K562 (cell line): ENCODE data around the gene WIPF2. TPM values are rescaled to one million over a fixed set of nuclear protein-coding genes. Genes with fewer than 3 reads are reported as not detected.

Source experiments
- ATAC-seq: fragments of 200-7000 bp; cut with Tn5 transposase; 3 replicates; pipeline ENCODE4 v1.9.1; 2020; ENCODE audit warnings: moderate library complexity
- BruUV-seq: library from RNA; stranded (reverse); fragments of 400-500 nt; replicated peaks from 2 replicates; lab custom pipeline; 2021; lab: Mats Ljungman, UMichigan
- CTCF ChIA-PET: fragments of 300-600 bp; formaldehyde crosslinking; extraction: SDS; loops from one replicate; lab custom pipeline; 2021; ENCODE audit warnings: low intra/inter-chr PET ratio; lab: Yijun Ruan, JAX
- POLR2A ChIA-PET: fragments of 300-600, 350-650 bp; sonication (Branson Sonifier 250); formaldehyde crosslinking; extraction: SDS; loops from one replicate; lab custom pipeline; 2021; ENCODE audit warnings: antibody characterized with exemption, inconsistent platforms; lab: Yijun Ruan, JAX
- DNase-seq, 4 experiments: peaks; one replicate each; pipeline versions ENCODE4 v3.0.0 to v3.0.0-alpha.2; 2011 to 2018; ENCODE audit warnings: low spot score in 3 of 4, mixed read lengths in 3 of 4; ENCODE audit errors: extremely low read depth in 1 of 4
- FAIRE-seq: peaks from 2 replicates; lab custom pipeline; 2011; peaks lifted over from hg19 to GRCh38; lab: Jason Lieb, UNC
- H2AFZ ChIP-seq: 2 replicates; pipeline ENCODE4 v1.6.0; 2011; ENCODE audit warnings: low read depth, low read length, control low read depth, inconsistent platforms
- H3K27ac ChIP-seq: fragments of 200-600 bp; 3 replicates; pipeline ENCODE4 v1.8.0; 2011; ENCODE audit warnings: low read depth, mild to moderate bottlenecking, control low read depth, inconsistent platforms, low read length, moderate library complexity, mixed read lengths; ENCODE audit errors: extremely low read depth
- H3K27me3 ChIP-seq, 2 experiments: fragments of 300-600 bp in 1 of 2; 2 replicates in 1 of 2; 3 replicates in 1 of 2; pipeline versions ENCODE4 v1.6.0 to v1.8.0; 2011; ENCODE audit warnings: inconsistent platforms in 2 of 2, low read length in 2 of 2, mild to moderate bottlenecking in 1 of 2, mixed read lengths in 1 of 2, moderate library complexity in 1 of 2; ENCODE audit not compliant: control insufficient read depth in 2 of 2, insufficient read depth in 2 of 2
- H3K36me3 ChIP-seq: fragments of 300-600 bp; 3 replicates; pipeline ENCODE4 v1.8.0; 2011; ENCODE audit warnings: mild to moderate bottlenecking, low read length, inconsistent platforms; ENCODE audit not compliant: control insufficient read depth, insufficient read depth
- H3K4me1 ChIP-seq, 2 experiments: fragments of 200-600 bp in 1 of 2; replicated peaks in 1 of 2; 2 replicates in 1 of 2; 3 replicates in 1 of 2; pipeline versions ENCODE4 v1.5.1 to v1.8.0; 2011; ENCODE audit warnings: inconsistent platforms in 2 of 2, low read length in 2 of 2, mild to moderate bottlenecking in 1 of 2, mixed read lengths in 1 of 2, moderate library complexity in 1 of 2; ENCODE audit not compliant: control insufficient read depth in 2 of 2, insufficient read depth in 2 of 2
- H3K4me2 ChIP-seq: 2 replicates; pipeline ENCODE4 v1.6.1; 2011; ENCODE audit warnings: low read length, control low read depth, inconsistent platforms, mixed read lengths; ENCODE audit not compliant: insufficient read depth
- H3K4me3 ChIP-seq: fragments of 200-600 bp; sonication (generic), shearing (Covaris generic); 2 replicates; pipeline ENCODE4 v1.5.1; 2016; ENCODE audit warnings: control low read depth, inconsistent platforms
- H3K79me2 ChIP-seq: fragments of 200-600 bp; 3 replicates; pipeline ENCODE4 v1.8.0; 2011; ENCODE audit warnings: low read length, inconsistent platforms; ENCODE audit not compliant: control insufficient read depth, insufficient read depth
- H3K9ac ChIP-seq, 2 experiments: 2 replicates each; pipeline versions ENCODE4 v1.6.0 to v1.6.1; 2011; ENCODE audit warnings: low read depth in 2 of 2, low read length in 2 of 2, control low read depth in 1 of 2, inconsistent platforms in 1 of 2, mild to moderate bottlenecking in 1 of 2, mixed read lengths in 1 of 2; ENCODE audit not compliant: insufficient read depth in 1 of 2
- H3K9me1 ChIP-seq: one replicate; pipeline ENCODE4 v1.6.0; 2011; ENCODE audit warnings: inconsistent platforms, mild to moderate bottlenecking, low read length, moderate library complexity; ENCODE audit not compliant: control insufficient read depth, insufficient read depth
- H3K9me3 ChIP-seq: replicated peaks from 2 replicates; pipeline ENCODE4 v1.5.1; 2011; ENCODE audit warnings: low read depth, low read length, inconsistent platforms; ENCODE audit not compliant: control insufficient read depth, insufficient read depth
- H4K20me1 ChIP-seq: replicated peaks from 2 replicates; pipeline ENCODE4 v1.6.1; 2011; ENCODE audit warnings: low read length, inconsistent platforms, mixed read lengths; ENCODE audit not compliant: control insufficient read depth, insufficient read depth
- HOXB6 ChIP-seq: fragments of 250-450 bp; sonication (Bioruptor Pico); IDR thresholded peaks from 2 replicates; pipeline ENCODE4 v1.5.1; 2022; ENCODE audit warnings: mild to moderate bottlenecking, borderline replicate concordance
- SMARCC2 ChIP-seq: fragments of 450-650 bp; IDR thresholded peaks from 2 replicates; pipeline ENCODE4 v1.6.1; 2017; ENCODE audit warnings: antibody characterized with exemption, moderate library complexity, mild to moderate bottlenecking, low read depth
- ZFP36 ChIP-seq: fragments of 150-350 bp; IDR thresholded peaks from 2 replicates; pipeline ENCODE4 v1.6.1; 2018; ENCODE audit warnings: low read length, low read depth; ENCODE audit not compliant: partially characterized antibody
- WGBS: fragments of 100-300 bp; shearing (Covaris generic); methylation state at CpG from one replicate; pipeline ENCODE4 v1.1.6; 2016; ENCODE audit warnings: low coverage, mixed read lengths; ENCODE audit not compliant: insufficient coverage; ENCODE audit errors: missing lambda C conversion rate; 5-methylcytosine and 5-hydroxymethylcytosine counted together
- in situ Hi-C: fragments of 300-500 bp; cut with MboI; formaldehyde crosslinking; loops from 4 replicates; pipeline ENCODE4 v1.15.0; 2018; ENCODE audit warnings: inconsistent platforms, mixed read lengths
- intact Hi-C: fragments of 100-400 bp; cut with micrococcal nuclease; formaldehyde crosslinking; loops from 2 replicates; pipeline ENCODE4 v1.14.2; 2022
- polyA plus RNA-seq, 8 experiments: library from polyadenylated mRNA; depleted of rRNA in 4 of 8; stranded (reverse) in 5 of 8; unstranded in 3 of 8; fragments of >200 nt; fragmentation: Nextera tagmentation in 2 of 8; fragmentation: Illumina TruSeq in 1 of 8; extraction: Ambion mirVana in 2 of 8; extraction: Trizol in 1 of 8; gene quantifications; 2 replicates each; pipeline versions ENCODE4 v1.2.1 to v1.2.3, GENCODE V29; 2011 to 2014; ENCODE audit warnings: inconsistent platforms in 1 of 8, missing spikeins in 1 of 8
- total RNA-seq, 7 experiments: library from RNA; depleted of rRNA in 6 of 7; stranded (reverse); fragments of >200 nt in 6 of 7; fragmentation: Illumina TruSeq in 2 of 7; extraction: Trizol in 2 of 7; gene quantifications; 2 replicates each; pipeline versions ENCODE4 v1.2.1 to v1.2.3, GENCODE V29; 2011 to 2021; ENCODE audit warnings: low replicate concordance in 1 of 7
- TF ChIP-seq, protein P1 (sequence below): sonication (generic); formaldehyde crosslinking; IDR thresholded peaks from 2 replicates; pipeline ENCODE4 v1.8.0; 2022; ENCODE audit warnings: mild to moderate bottlenecking, low read depth, missing genetic modification reagents
- TF ChIP-seq, protein P2 (sequence below): sonication (generic); formaldehyde crosslinking; IDR thresholded peaks from 2 replicates; pipeline ENCODE4 v1.8.1; 2023; ENCODE audit warnings: mild to moderate bottlenecking, missing genetic modification reagents
- TF ChIP-seq, protein P3 (sequence below): sonication (generic); formaldehyde crosslinking; IDR thresholded peaks from 2 replicates; pipeline ENCODE4 v1.8.1; 2023; ENCODE audit warnings: mild to moderate bottlenecking, missing genetic modification reagents

WIPF2 gene
- total and polyA plus RNA-seq, 9 of the 15 experiments (the other 6 are each of a cell fraction or from before 2014, with no cell fraction given): 3.6 to 15.0 (median 5.3) TPM

DNA sequence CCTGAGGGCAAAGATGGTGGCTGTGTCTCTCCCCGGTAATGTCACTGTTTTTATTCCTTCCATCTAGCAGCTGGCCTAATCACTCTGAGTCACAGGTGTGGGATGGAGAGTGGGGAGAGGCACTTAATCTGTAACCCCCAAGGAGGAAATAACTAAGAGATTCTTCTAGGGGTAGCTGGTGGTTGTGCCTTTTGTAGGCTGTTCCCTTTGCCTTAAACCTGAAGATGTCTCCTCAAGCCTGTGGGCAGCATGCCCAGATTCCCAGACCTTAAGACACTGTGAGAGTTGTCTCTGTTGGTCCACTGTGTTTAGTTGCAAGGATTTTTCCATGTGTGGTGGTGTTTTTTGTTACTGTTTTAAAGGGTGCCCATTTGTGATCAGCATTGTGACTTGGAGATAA lies 47.4 kb upstream of the WIPF2 start:
- H3K36me3 ChIP-seq: peaks cover 72% of the 10 kb centered on the region
- BruUV-seq: no TSS peak
- peaks cover 5% of the 10 kb centered on the region for H3K9me1 ChIP-seq
- ATAC-seq (no peak), FAIRE-seq (no peak), DNase-seq (no peak)
- intact Hi-C loops: no loop called here
- no peak overlapping the region for H3K4me2 ChIP-seq
- H3K79me2 ChIP-seq: no peaks in the 10 kb centered on the region
- H3K27me3 ChIP-seq: no peaks in the 10 kb centered on the region
- in situ Hi-C loops: no loop called here
- no peak overlapping the region for H3K4me3 ChIP-seq
- no peak for TF ChIP-seq SMARCC2
- TF ChIP-seq, protein P1, sequence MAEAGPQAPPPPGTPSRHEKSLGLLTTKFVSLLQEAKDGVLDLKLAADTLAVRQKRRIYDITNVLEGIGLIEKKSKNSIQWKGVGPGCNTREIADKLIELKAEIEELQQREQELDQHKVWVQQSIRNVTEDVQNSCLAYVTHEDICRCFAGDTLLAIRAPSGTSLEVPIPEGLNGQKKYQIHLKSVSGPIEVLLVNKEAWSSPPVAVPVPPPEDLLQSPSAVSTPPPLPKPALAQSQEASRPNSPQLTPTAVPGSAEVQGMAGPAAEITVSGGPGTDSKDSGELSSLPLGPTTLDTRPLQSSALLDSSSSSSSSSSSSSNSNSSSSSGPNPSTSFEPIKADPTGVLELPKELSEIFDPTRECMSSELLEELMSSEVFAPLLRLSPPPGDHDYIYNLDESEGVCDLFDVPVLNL (CRISPR knock-in tag): no peak
- WGBS: 77% methylated on average over 1 of the region's 1 CpG
- CTCF ChIA-PET: no interaction called here
- peaks cover 1 to 6% of the 10 kb centered on the region in 2 experiments; a peak in 4 of 5 replicates for H3K4me1 ChIP-seq
- POLR2A ChIA-PET: no interaction called here
- H2AFZ ChIP-seq: no peak overlapping the region
- no peaks in the 10 kb centered on the region for H4K20me1 ChIP-seq
- H3K27ac ChIP-seq: no peak overlapping the region
- no peaks in the 10 kb centered on the region for H3K9me3 ChIP-seq
- H3K9ac ChIP-seq: no peak overlapping the region

DNA sequence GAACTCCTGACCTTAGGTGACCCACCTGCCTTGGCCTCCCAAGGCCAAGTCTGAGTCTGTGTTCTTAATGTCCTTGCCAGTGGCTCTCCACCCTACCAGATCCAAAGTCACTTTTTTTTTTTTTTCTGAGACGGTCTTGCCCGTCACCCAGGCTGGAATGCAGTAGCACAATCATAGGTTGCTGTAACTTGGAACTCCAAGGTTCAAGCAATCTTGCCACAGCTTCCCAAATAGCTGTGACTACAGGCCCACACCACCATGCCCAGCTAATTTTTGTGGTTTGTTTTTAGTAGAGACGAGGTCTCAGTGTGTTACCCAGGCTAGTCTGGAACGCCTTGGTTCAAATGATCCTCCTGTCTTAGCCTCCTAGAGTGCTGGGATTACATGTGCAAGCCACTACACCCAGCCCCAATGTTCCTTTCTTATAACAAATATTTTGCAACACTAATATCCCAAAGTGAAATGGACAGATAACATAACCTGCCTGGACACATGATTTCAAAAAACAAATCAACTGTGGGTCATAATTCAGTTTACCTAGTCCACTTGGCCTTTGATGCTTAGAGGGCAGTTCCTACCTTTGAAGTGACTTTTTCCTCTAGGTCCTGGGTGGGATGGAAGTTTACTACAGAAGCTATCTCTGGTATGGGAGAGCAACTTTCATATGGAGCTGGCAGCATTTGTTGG lies 45.9 kb upstream of the WIPF2 start:
- WGBS: 81% methylated on average over 2 of the region's 4 CpGs
- Histone ChIP-seq H3K9me1 (peaks cover 5% of the 10 kb centered on the region), H3K27ac (no peak overlapping the region), H2AFZ (no peak overlapping the region), H3K4me2 (no peak overlapping the region), H3K9ac (no peak overlapping the region), H3K4me1 (peaks cover 10 to 16% of the 10 kb centered on the region in 2 experiments; a peak in 4 of 5 replicates), H3K4me3 (no peak overlapping the region), H3K36me3 (peaks cover 61% of the 10 kb centered on the region), H3K79me2 (no peaks in the 10 kb centered on the region), H3K9me3 (no peaks in the 10 kb centered on the region), H4K20me1 (no peaks in the 10 kb centered on the region)
- in situ Hi-C loops (no loop called here), intact Hi-C loops (no loop called here)
- ATAC-seq: no peak
- no peak for DNase-seq
- BruUV-seq: no TSS peak
- ChIA-PET CTCF (interaction anchor here (0.6 kb wide), 1 partner anchor 184 kb away, joined by 4 read pairs; no protein-coding TSS in a partner anchor), POLR2A (interaction anchor here (1.4 kb wide), 1 partner anchor 49 kb away, joined by 3 read pairs; no protein-coding TSS in a partner anchor)
- no peak for FAIRE-seq
- TF ChIP-seq HOXB6 (no peak), ZFP36 (no peak)
- TF ChIP-seq, protein P2, sequence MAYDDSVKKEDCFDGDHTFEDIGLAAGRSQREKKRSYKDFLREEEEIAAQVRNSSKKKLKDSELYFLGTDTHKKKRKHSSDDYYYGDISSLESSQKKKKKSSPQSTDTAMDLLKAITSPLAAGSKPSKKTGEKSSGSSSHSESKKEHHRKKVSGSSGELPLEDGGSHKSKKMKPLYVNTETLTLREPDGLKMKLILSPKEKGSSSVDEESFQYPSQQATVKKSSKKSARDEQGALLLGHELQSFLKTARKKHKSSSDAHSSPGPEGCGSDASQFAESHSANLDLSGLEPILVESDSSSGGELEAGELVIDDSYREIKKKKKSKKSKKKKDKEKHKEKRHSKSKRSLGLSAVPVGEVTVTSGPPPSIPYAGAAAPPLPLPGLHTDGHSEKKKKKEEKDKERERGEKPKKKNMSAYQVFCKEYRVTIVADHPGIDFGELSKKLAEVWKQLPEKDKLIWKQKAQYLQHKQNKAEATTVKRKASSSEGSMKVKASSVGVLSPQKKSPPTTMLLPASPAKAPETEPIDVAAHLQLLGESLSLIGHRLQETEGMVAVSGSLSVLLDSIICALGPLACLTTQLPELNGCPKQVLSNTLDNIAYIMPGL (CRISPR knock-in tag): no peak
- TF ChIP-seq, protein P3, sequence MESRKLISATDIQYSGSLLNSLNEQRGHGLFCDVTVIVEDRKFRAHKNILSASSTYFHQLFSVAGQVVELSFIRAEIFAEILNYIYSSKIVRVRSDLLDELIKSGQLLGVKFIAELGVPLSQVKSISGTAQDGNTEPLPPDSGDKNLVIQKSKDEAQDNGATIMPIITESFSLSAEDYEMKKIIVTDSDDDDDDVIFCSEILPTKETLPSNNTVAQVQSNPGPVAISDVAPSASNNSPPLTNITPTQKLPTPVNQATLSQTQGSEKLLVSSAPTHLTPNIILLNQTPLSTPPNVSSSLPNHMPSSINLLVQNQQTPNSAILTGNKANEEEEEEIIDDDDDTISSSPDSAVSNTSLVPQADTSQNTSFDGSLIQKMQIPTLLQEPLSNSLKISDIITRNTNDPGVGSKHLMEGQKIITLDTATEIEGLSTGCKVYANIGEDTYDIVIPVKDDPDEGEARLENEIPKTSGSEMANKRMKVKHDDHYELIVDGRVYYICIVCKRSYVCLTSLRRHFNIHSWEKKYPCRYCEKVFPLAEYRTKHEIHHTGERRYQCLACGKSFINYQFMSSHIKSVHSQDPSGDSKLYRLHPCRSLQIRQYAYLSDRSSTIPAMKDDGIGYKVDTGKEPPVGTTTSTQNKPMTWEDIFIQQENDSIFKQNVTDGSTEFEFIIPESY: no peak
- TF ChIP-seq, all 486 proteins: peak for 0
- H3K27me3 ChIP-seq: no peaks in the 10 kb centered on the region
